H1 (cell line): ENCODE measurements around the gene CGN. TPM values are rescaled to one million over a fixed set of nuclear protein-coding genes. Genes with fewer than 3 reads are reported as not detected.

Experiments used
- CTCF ChIA-PET: fragments of 300-600 bp; sonication (Branson Sonifier 250); formaldehyde crosslinking; loops from one replicate; lab custom pipeline; 2021; ENCODE audit not compliant: partially characterized antibody; lab: Charles Lee
- POLR2A ChIA-PET: fragments of 300-600 bp; sonication (Branson Sonifier 250); formaldehyde crosslinking; loops from one replicate; lab custom pipeline; 2021; ENCODE audit warnings: inconsistent platforms; ENCODE audit not compliant: partially characterized antibody; lab: Charles Lee
- DNase-seq, 2 experiments: peaks; one replicate each; pipeline versions ENCODE4 v3.0.0 to v3.0.0-alpha.2; 2010 to 2022; ENCODE audit warnings: low spot score in 2 of 2, low read depth in 1 of 2, mixed read lengths in 1 of 2
- FAIRE-seq: peaks from 2 replicates; lab custom pipeline; 2011; peaks lifted over from hg19 to GRCh38; lab: Jason Lieb, UNC
- H2AFZ ChIP-seq: 2 replicates; pipeline ENCODE4 v1.8.1; 2012; ENCODE audit warnings: low read length, inconsistent platforms
- H2AK5ac ChIP-seq: 2 replicates; pipeline ENCODE4 v1.6.1; 2013; ENCODE audit warnings: low read depth, low read length
- H2BK120ac ChIP-seq: replicated peaks from 2 replicates; pipeline ENCODE3; 2013; ENCODE audit warnings: low read depth, low read length, inconsistent platforms
- H2BK12ac ChIP-seq: 2 replicates; pipeline ENCODE4 v1.6.1; 2013; ENCODE audit warnings: low read depth, low read length
- H2BK15ac ChIP-seq: 2 replicates; pipeline ENCODE4 v1.6.1; 2013; ENCODE audit warnings: low read length
- H2BK20ac ChIP-seq: 2 replicates; pipeline ENCODE4 v1.6.1; 2013; ENCODE audit warnings: low read length
- H2BK5ac ChIP-seq: 2 replicates; pipeline ENCODE4 v1.6.1; 2013; ENCODE audit warnings: low read depth, low read length
- H3K14ac ChIP-seq: 2 replicates; pipeline ENCODE4 v1.6.1; 2013; ENCODE audit warnings: inconsistent platforms; ENCODE audit not compliant: insufficient read length
- H3K18ac ChIP-seq: 2 replicates; pipeline ENCODE4 v1.6.1; 2013; ENCODE audit warnings: low read length; ENCODE audit errors: extremely low read depth
- H3K23ac ChIP-seq: 2 replicates; pipeline ENCODE4 v1.6.1; 2013; ENCODE audit warnings: inconsistent platforms; ENCODE audit not compliant: insufficient read length
- H3K23me2 ChIP-seq: 2 replicates; pipeline ENCODE4 v1.6.1; 2013; ENCODE audit warnings: low read depth, low read length
- H3K27ac ChIP-seq: 2 replicates; pipeline ENCODE4 v1.6.1; 2011; ENCODE audit warnings: low read depth, low read length, inconsistent platforms
- H3K27me3 ChIP-seq, 4 experiments: replicated peaks in 1 of 4; 1 replicate in 1 of 4; 2 replicates in 3 of 4; pipeline versions ENCODE4 v1.6.1 to v1.8.1; 2011 to 2013; ENCODE audit warnings: low read length in 3 of 4, mild to moderate bottlenecking in 3 of 4, inconsistent platforms in 2 of 4, mixed read lengths in 2 of 4, moderate library complexity in 1 of 4; ENCODE audit not compliant: control insufficient read depth in 3 of 4, insufficient read depth in 3 of 4; ENCODE audit errors: extremely low read depth in 1 of 4
- H3K36me3 ChIP-seq, 4 experiments: 2 replicates each; pipeline versions ENCODE4 v1.6.1 to v1.8.1; 2011 to 2013; ENCODE audit warnings: mild to moderate bottlenecking in 4 of 4, low read length in 3 of 4, moderate library complexity in 2 of 4, control low read depth in 1 of 4, inconsistent platforms in 1 of 4; ENCODE audit not compliant: insufficient read depth in 4 of 4, control insufficient read depth in 2 of 4
- H3K4ac ChIP-seq: replicated peaks from 2 replicates; pipeline ENCODE3; 2013; ENCODE audit warnings: low read length, low read depth, mixed read lengths, inconsistent platforms; ENCODE audit not compliant: insufficient read length
- H3K4me1 ChIP-seq, 4 experiments: replicated peaks in 1 of 4; 1 replicate in 1 of 4; 2 replicates in 3 of 4; pipeline versions ENCODE4 v1.6.1 to v1.8.1; 2011 to 2013; ENCODE audit warnings: low read length in 3 of 4, inconsistent platforms in 2 of 4, mixed read lengths in 1 of 4; ENCODE audit not compliant: insufficient read depth in 4 of 4, control insufficient read depth in 3 of 4
- H3K4me2 ChIP-seq, 2 experiments: 2 replicates each; pipeline versions ENCODE4 v1.6.1 to v1.8.1; 2011 to 2013; ENCODE audit warnings: low read depth in 2 of 2, low read length in 2 of 2, control low read depth in 1 of 2, inconsistent platforms in 1 of 2, mild to moderate bottlenecking in 1 of 2; ENCODE audit not compliant: insufficient read depth in 1 of 2
- H3K4me3 ChIP-seq, 4 experiments: fragments of 200-600, 300-600 bp in 1 of 4; sonication (generic), shearing (Covaris generic), sonication (Bioruptor Twin) in 1 of 4; 2 replicates each; pipeline versions ENCODE4 v1.5.1 to v1.8.1; 2011 to 2016; ENCODE audit warnings: low read length in 4 of 4, low read depth in 3 of 4, control low read depth in 2 of 4, inconsistent platforms in 2 of 4, mild to moderate bottlenecking in 2 of 4, mixed read lengths in 1 of 4, moderate library complexity in 1 of 4; ENCODE audit not compliant: insufficient read depth in 2 of 4; ENCODE audit errors: extremely low read depth in 1 of 4
- H3K56ac ChIP-seq: replicated peaks from 2 replicates; pipeline ENCODE3; 2013; ENCODE audit warnings: low read depth, mild to moderate bottlenecking, mixed read lengths, low read length, inconsistent platforms; ENCODE audit not compliant: insufficient read length
- H3K79me1 ChIP-seq: 2 replicates; pipeline ENCODE4 v1.6.1; 2013; ENCODE audit warnings: low read depth, low read length, control low read depth
- H3K79me2 ChIP-seq, 2 experiments: 2 replicates each; pipeline versions ENCODE4 v1.6.1 to v1.8.1; 2012 to 2013; ENCODE audit warnings: low read length in 2 of 2, mild to moderate bottlenecking in 2 of 2, inconsistent platforms in 1 of 2; ENCODE audit not compliant: insufficient read depth in 2 of 2, control insufficient read depth in 1 of 2
- H3K9ac ChIP-seq, 4 experiments: replicated peaks in 1 of 4; 1 replicate in 1 of 4; 2 replicates in 3 of 4; pipeline versions ENCODE4 v1.6.1 to v1.8.1; 2011 to 2013; ENCODE audit warnings: low read depth in 3 of 4, low read length in 3 of 4, control low read depth in 2 of 4, mild to moderate bottlenecking in 2 of 4, moderate library complexity in 2 of 4, inconsistent platforms in 1 of 4; ENCODE audit errors: extremely low read depth in 1 of 4
- H3K9me3 ChIP-seq, 2 experiments: 2 replicates each; pipeline versions ENCODE4 v1.6.1 to v1.8.1; 2012 to 2013; ENCODE audit warnings: mild to moderate bottlenecking in 2 of 2, moderate library complexity in 2 of 2, control low read depth in 1 of 2, inconsistent platforms in 1 of 2, low read depth in 1 of 2, low read length in 1 of 2, mixed read lengths in 1 of 2; ENCODE audit not compliant: insufficient read depth in 2 of 2
- H4K20me1 ChIP-seq, 2 experiments: replicated peaks in 1 of 2; 2 replicates each; pipeline versions ENCODE3 to v1.8.1; 2011 to 2013; ENCODE audit warnings: inconsistent platforms in 2 of 2, low read length in 2 of 2, mild to moderate bottlenecking in 1 of 2; ENCODE audit not compliant: insufficient read depth in 2 of 2, control insufficient read depth in 1 of 2
- H4K5ac ChIP-seq: 2 replicates; pipeline ENCODE4 v1.6.1; 2013; ENCODE audit warnings: low read length, low read depth, mixed read lengths, inconsistent platforms; ENCODE audit not compliant: insufficient read length
- H4K8ac ChIP-seq: 2 replicates; pipeline ENCODE4 v1.8.0; 2013; ENCODE audit warnings: mild to moderate bottlenecking, moderate library complexity, low read length, inconsistent platforms; ENCODE audit not compliant: insufficient read depth; ENCODE audit errors: extremely low read depth
- H4K91ac ChIP-seq: replicated peaks from 2 replicates; pipeline ENCODE3; 2013; ENCODE audit warnings: low read length, mixed read lengths, inconsistent platforms; ENCODE audit not compliant: insufficient read length
- ATF3 ChIP-seq: IDR thresholded peaks from 2 replicates; pipeline ENCODE4 v1.6.1; 2011; ENCODE audit warnings: low read depth, mild to moderate bottlenecking, low read length; ENCODE audit not compliant: insufficient read depth
- CHD1 ChIP-seq: IDR thresholded peaks from 2 replicates; pipeline ENCODE4 v1.6.1; 2012; ENCODE audit warnings: low read depth, low read length, improper control_type of control experiment
- FOSL1 ChIP-seq: IDR thresholded peaks from 2 replicates; pipeline ENCODE4 v1.6.1; 2011; ENCODE audit warnings: mild to moderate bottlenecking, low read depth, low read length, moderate library complexity; ENCODE audit not compliant: insufficient read depth
- JUN ChIP-seq: IDR thresholded peaks from 2 replicates; pipeline ENCODE4 v1.6.1; 2011; ENCODE audit warnings: low read depth, mild to moderate bottlenecking, improper control_type of control experiment, low read length
- KDM5A ChIP-seq: fragments of 200-600 bp; IDR thresholded peaks from 2 replicates; pipeline ENCODE4 v1.7.1; 2012; ENCODE audit warnings: mild to moderate bottlenecking, low read length, inconsistent platforms, mixed read lengths
- POU5F1 ChIP-seq: IDR thresholded peaks from 2 replicates; pipeline ENCODE4 v1.6.1; 2011; ENCODE audit warnings: low read depth, mild to moderate bottlenecking, low read length, moderate library complexity
- RAD21 ChIP-seq, 2 experiments: IDR thresholded peaks in 1 of 2; conservative IDR thresholded peaks in 1 of 2; 2 replicates each; pipeline ENCODE4 v1.6.1; 2011; ENCODE audit warnings: low read depth in 2 of 2, low read length in 2 of 2, improper control_type of control experiment in 1 of 2, inconsistent platforms in 1 of 2, mild to moderate bottlenecking in 1 of 2, moderate library complexity in 1 of 2
- RBBP5 ChIP-seq: IDR thresholded peaks from 2 replicates; pipeline ENCODE4 v1.7.1; 2012; ENCODE audit warnings: low read depth, mild to moderate bottlenecking, inconsistent platforms, low read length, moderate library complexity, borderline replicate concordance
- RFX5 ChIP-seq: IDR thresholded peaks from 2 replicates; pipeline ENCODE4 v1.6.1; 2011; ENCODE audit warnings: low read depth, low read length, improper control_type of control experiment, borderline replicate concordance
- SAP30 ChIP-seq: fragments of 300-600 bp; sonication (generic); IDR thresholded peaks from 2 replicates; pipeline ENCODE4 v1.7.1; 2012; ENCODE audit warnings: low read length, moderate library complexity, mild to moderate bottlenecking, inconsistent platforms; ENCODE audit not compliant: insufficient read depth, insufficient replicate concordance
- SIRT6 ChIP-seq: IDR thresholded peaks from one replicate; pipeline ENCODE4 v1.7.1; 2012; ENCODE audit warnings: low read length, inconsistent platforms
- SP1 ChIP-seq: IDR thresholded peaks from 2 replicates; pipeline ENCODE4 v1.6.1; 2011; ENCODE audit warnings: low read depth, low read length
- SP2 ChIP-seq: IDR thresholded peaks from 2 replicates; pipeline ENCODE4 v1.6.1; 2012; ENCODE audit warnings: mild to moderate bottlenecking, low read length, inconsistent platforms
- TCF12 ChIP-seq: IDR thresholded peaks from 2 replicates; pipeline ENCODE4 v1.6.1; 2011; ENCODE audit warnings: low read depth, mild to moderate bottlenecking, low read length
- WGBS, 2 experiments: shearing (Covaris generic) in 1 of 2; methylation state at CpG; one replicate each; pipeline versions ENCODE4 v1.1.6 to v1.1.7; 2013 to 2015; ENCODE audit warnings: low lambda C conversion rate in 2 of 2, mixed read lengths in 2 of 2, inconsistent platforms in 1 of 2, low coverage in 1 of 2, missing lambda C conversion rate in 1 of 2; ENCODE audit not compliant: insufficient replicate concordance in 2 of 2, insufficient coverage in 1 of 2, insufficient read length in 1 of 2; ENCODE audit errors: extremely low coverage in 1 of 2, missing lambda C conversion rate in 1 of 2; 5-methylcytosine and 5-hydroxymethylcytosine counted together
- polyA plus RNA-seq, 7 experiments: library from polyadenylated mRNA; depleted of rRNA in 3 of 7; stranded (reverse) in 5 of 7; unstranded in 2 of 7; fragments of >200 nt in 5 of 7; fragments of 200-250 nt in 2 of 7; gene quantifications; 1 replicate in 5 of 7; 2 replicates in 1 of 7; 4 replicates in 1 of 7; pipeline versions ENCODE4 v1.2.1 to v1.2.3, GENCODE V29; 2011 to 2013; ENCODE audit warnings: missing spikeins in 2 of 7, mixed read lengths in 2 of 7
- total RNA-seq: library from RNA; stranded (reverse); fragmentation: NEBNext Ultra II Directional; extraction: Animal tissue kit (Norgen Biotek cat#: 25700); gene quantifications from 2 replicates; pipeline ENCODE4 v1.2.1, GENCODE V29; 2021

The CGN gene
- total and polyA plus RNA-seq, 2 of the 8 experiments (the other 6 are each of a cell fraction or from before 2014, with no cell fraction given) = 15.9 to 52.7 TPM

- Histone ChIP-seq H3K56ac (no peak overlapping the region), H4K5ac (no peak overlapping the region), H3K4me2 (no peak overlapping the region), H2BK20ac (no peak overlapping the region), H3K27ac (no peak overlapping the region), H4K91ac (no peak overlapping the region), H2BK15ac (no peak overlapping the region), H3K36me3 (peaks cover 0 to 16% (median 11%) of the 10 kb centered on the region in 4 experiments; a peak in 7 of 8 replicates), H2AK5ac (no peak overlapping the region), H4K20me1 (no peaks in the 10 kb centered on the region), H2BK12ac (no peak overlapping the region), H3K4me3 (no peak overlapping the region), H3K27me3 (no peaks in the 10 kb centered on the region), H3K9me3 (no peaks in the 10 kb centered on the region), H3K23ac (no peak overlapping the region), H3K79me1 (no peaks in the 10 kb centered on the region), H3K4ac (no peak overlapping the region), H2BK120ac (no peak overlapping the region), H2BK5ac (no peak overlapping the region), H3K4me1 (peaks cover 0 to 5% (median under 1%) of the 10 kb centered on the region in 4 experiments; a peak in 2 of 7 replicates), H2AFZ (no peak overlapping the region), H3K9ac (no peak overlapping the region), H3K79me2 (no peaks in the 10 kb centered on the region), H4K8ac (no peak overlapping the region), H3K18ac (no peak overlapping the region), H3K23me2 (no peaks in the 10 kb centered on the region), H3K14ac (no peak overlapping the region)
- ChIA-PET CTCF (interaction anchor here (1.2 to 2.7 kb wide), 2 partner anchors 12 to 135 kb away, joined by 3 to 12 read pairs; partner anchors contain the start of gene CELF3), POLR2A (interaction anchor here (0.7 to 3.8 kb wide), 3 partner anchors 11 to 41 kb away, joined by 3 to 21 read pairs (median 5); partner anchors contain the start of gene TUFT1)
- WGBS, 2 experiments = 90% methylated on average over 5 of the region's 5 CpGs; no CpG with 5 or more reads in 1 of the 2 experiments
- FAIRE-seq (no peak), DNase-seq (no peak)
- TF ChIP-seq CHD1 (no peak), ATF3 (no peak), POU5F1 (no peak), SP2 (no peak), JUN (no peak), RFX5 (no peak), SP1 (no peak), SAP30 (no peak), RAD21 (IDR thresholded peaks at IDR 0.05 in 1 of 2, conservative IDR thresholded peaks at IDR 0.05 in 1 of 2; ENCODE audit: low read depth in 2 of 2, low read length in 2 of 2) (no peak), TCF12 (no peak), KDM5A (no peak), FOSL1 (no peak), RBBP5 (no peak), SIRT6 (no peak)
Observed at GRCh38 chr1:151581451-151581850, 70.3 kb downstream of the CGN start.
